RKO (cell line): ENCODE data around the gene MYH11.
A peak's percentile ranks its signal among the peaks of the same experiment; 100 is the strongest.
"Not testable (repeated sequence)": the region's sequence is repeated elsewhere in the genome, so short reads cannot be mapped to it uniquely, and the experiment has no call there.

Source experiments
- DNase-seq: peaks from one replicate; pipeline ENCODE4 v3.0.0-alpha.2; 2016; ENCODE audit warnings: low spot score

MYH11 gene

DNA sequence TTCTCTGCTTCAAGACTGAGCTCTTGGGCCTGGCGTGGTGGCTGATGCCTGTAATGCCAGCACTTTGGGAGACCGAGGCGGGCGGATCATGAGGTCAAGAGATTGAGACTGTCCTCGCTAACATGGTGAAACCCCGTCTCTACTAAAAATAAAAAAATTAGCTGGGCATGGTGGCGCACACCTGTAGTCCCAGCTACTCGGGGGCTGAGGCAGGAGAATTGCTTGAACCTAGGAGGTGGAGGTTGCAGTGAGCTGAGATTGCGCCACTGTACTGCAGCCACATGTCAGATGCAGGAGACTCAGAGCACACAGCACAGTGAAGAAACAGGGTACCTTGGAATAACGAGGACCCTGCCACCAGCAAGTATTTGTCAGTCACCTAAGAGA, 184.7 kb downstream of the MYH11 start:
- not testable (repeated sequence) for DNase-seq

DNA sequence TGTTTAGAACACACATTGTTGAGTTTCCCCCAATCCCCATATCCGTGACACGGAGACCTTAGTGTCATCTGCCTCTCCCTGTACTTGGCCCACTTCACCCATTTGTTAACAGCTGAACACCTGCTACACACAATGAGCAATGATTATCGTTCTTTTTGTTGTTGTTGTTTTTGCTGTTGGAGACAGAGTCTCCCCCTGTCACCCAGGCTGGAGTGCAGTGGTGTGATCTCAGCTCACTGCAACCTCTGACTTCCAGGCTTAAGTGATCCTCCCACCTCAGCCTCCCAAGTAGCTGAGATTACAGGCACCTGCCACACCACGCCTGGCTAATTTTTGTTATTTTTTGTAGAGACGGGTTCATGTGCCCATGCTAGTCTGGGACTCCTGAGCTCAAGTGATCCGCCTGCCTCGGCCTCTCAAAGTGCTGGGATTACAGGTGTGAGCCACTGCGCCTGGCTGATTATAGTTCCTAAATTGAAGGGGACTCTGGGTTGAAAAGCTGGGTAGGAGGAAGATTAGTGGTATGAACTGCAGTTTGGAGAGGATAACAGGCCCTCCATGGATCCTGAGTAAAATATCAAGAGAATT, 185.2 kb downstream of the MYH11 start:
- no peak for DNase-seq

DNA sequence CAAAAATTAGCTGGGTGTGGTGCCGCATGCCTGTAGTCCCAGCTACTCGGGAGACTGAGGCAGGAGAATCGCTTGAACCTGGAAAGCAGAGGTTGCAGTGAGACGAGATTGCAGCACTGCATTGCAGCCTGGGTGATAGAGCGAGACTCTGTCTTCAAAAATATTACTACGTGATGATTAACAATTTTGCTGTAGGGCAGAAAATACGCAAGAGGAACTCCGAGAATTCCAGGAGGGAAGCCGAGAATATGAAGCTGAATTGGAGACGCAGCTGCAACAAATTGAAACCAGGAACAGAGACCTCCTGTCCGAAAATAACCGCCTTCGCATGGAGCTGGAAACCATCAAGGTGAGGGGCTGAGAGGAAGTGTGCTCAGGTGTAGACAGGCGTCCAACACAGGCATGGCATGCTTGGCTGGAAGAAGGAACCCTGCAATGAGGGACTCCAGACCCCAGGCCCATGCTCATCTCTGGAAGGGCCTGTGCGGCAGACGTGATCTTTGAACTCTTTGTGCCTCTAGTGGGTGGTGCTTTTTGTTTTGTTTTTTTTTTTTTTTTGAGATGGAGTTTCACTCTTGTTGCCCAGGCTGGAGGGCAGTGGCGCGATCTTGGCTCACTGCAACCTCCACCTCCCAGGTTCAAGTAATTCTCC, 189.6 kb downstream of the MYH11 start:
- no peak for DNase-seq

GRCh38 chr16:15665107-15665506, 191.7 kb downstream of the MYH11 start:
- DNase-seq: no peak

GRCh38 chr16:15660203-15660601, 196.6 kb downstream of the MYH11 start:
- no peak for DNase-seq

GRCh38 chr16:15658556-15658955, 198.3 kb downstream of the MYH11 start:
- DNase-seq: no peak

DNA sequence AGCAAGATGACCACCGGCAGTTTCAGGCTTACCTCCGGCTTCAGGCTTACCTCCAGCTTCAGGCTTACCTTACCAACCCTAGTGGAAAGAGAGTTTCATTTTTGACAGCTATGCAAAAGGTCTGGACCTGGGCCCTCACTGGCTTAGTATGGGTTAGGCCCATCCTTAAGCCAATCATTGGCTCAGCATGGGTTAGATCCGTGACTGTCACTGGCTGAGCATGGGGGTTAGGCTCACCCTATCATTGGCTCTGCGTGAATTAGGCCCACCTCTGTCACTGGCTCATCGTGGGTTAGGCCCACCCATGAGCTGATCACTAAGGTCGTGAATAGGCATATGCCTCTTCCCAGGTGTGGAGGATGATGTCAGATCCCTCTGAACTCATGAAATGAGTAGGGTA, 198.7 kb downstream of the MYH11 start:
- DNase-seq: no peak

GRCh38 chr16:15655561-15655960, 201.3 kb downstream of the MYH11 start:
- not testable (repeated sequence) for DNase-seq

- DNase-seq: no peak
Measured at GRCh38 chr16:15654591-15654990, 202.2 kb downstream of the MYH11 start.

DNA sequence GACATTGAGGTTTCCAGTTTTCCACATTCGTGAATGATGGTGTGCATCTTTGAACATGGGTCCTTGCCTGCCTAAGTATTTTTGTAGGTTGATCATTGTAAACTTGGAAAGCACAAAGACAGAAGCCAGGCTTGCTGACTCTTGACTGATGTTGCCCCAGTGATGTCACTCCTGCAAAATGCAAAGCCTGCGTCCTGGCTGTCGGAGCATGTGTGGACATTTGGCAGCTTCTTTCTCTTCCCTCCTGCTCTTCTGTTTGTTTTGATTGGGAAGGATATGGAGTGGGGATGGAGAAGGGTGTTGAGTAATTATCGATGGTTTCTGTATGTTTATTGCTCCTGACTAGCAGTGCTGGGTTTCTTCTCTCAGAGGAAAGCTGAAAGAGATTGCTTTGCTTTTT, 203.6 kb downstream of the MYH11 start:
- DNase-seq: peak; percentile 52
